Measurements from ENCODE around the gene HIP1. TPM values are rescaled to one million over a fixed set of nuclear protein-coding genes. Genes with fewer than 3 reads are reported as not detected.
A peak's percentile ranks its signal among the peaks of the same experiment; 100 is the strongest.
"Not testable (repeated sequence)": the region's sequence is repeated elsewhere in the genome, so short reads cannot be mapped to it uniquely, and the experiment has no call there.

Gene HIP1
- total and polyA plus RNA-seq, 9 donors, result 17.3 to 28.4 (median 23.5) TPM

DNA sequence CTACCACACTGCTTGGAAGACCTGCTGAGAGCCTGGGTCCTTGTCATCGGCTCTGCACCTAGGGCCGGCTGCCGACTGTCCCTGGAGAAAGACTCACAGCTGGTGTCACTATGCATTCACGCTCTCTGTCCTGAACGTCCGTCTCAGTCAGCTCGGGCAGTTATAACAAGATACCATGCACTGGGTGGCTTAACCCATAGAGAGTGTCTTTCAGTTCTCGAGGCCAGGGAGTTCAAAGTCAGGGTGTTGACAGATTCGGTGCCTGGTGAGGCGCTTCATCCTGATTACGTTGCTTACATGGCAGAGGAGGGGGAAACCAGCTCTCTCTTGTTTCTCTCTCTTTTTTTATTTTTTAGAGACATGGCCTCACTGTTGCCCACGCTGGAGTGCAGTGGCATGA lies 155.5 kb downstream of the HIP1 start:
- no peaks in the 10 kb centered on the region for H3K27me3 ChIP-seq (ENCODE audit: control insufficient read depth, insufficient read depth, low read length)
- peaks cover 47% of the 10 kb centered on the region for H3K36me3 ChIP-seq (ENCODE audit: control insufficient read depth, insufficient read depth, low read length)
- H3K4me3 ChIP-seq (ENCODE audit: low read length), result no peak overlapping the region
- 87% methylated on average over 11 of the region's 12 CpGs for WGBS (ENCODE audit: insufficient coverage)
- H3K4me1 ChIP-seq (ENCODE audit: control insufficient read depth, insufficient read depth, low read length), result no peaks in the 10 kb centered on the region
- H3K27ac ChIP-seq (ENCODE audit: low read length), result no peak overlapping the region
- no peak for DNase-seq
- no peaks in the 10 kb centered on the region for H3K9me3 ChIP-seq (replicated peaks; ENCODE audit: control insufficient read depth, low read depth, low read length)

DNA sequence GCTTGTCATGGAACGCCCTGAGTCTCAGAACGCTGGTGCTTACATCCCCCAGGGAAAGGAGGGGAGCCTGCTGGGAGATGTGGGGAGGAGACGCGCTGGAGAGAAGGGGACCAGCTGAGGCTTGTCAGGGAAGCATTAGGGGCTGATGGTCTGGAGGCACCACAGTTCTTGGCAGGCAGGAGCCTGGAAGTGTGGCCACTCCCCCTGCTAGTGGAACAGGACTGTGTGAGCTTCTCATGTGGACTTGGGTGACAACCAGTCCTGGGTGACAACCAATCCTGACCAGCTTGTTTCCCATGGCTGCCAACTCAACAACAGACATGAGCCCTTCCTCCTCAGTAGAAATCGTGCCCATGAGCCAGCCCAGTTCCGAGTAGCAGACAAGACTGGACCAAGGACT lies 158.8 kb downstream of the HIP1 start:
- H3K36me3 ChIP-seq (ENCODE audit: control insufficient read depth, insufficient read depth, low read length), result peaks cover 41% of the 10 kb centered on the region
- no peak for DNase-seq

DNA sequence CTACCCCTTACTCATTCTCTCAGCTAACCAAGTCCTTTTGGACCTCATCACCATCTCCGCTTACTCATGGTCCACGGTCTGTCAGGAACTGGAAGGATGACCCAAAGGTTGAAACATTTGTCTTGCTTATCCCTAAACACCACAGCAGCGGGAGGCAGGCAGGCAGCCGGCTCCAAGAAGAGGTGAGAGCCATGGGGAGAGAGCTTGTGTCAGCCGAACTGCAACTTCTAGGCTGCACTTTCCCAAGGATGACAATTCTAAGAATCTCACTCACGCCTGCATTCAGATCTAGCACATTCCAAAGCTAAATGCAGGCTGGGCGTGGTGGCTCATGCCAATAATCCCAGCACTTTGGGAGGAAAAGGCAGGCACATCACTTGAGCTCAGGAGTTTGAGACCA lies 160.7 kb downstream of the HIP1 start:
- H3K4me3 ChIP-seq (ENCODE audit: low read length), result no peak overlapping the region
- peaks cover 47% of the 10 kb centered on the region for H3K36me3 ChIP-seq (ENCODE audit: control insufficient read depth, insufficient read depth, low read length)
- H3K9me3 ChIP-seq (replicated peaks; ENCODE audit: control insufficient read depth, low read depth, low read length), result no peaks in the 10 kb centered on the region
- no peaks in the 10 kb centered on the region for H3K27me3 ChIP-seq (ENCODE audit: control insufficient read depth, insufficient read depth, low read length)
- peaks cover 8% of the 10 kb centered on the region for H3K4me1 ChIP-seq (ENCODE audit: control insufficient read depth, insufficient read depth, low read length)
- H3K27ac ChIP-seq (ENCODE audit: low read length), result no peak overlapping the region
- 79% methylated on average over 2 of the region's 7 CpGs for WGBS (ENCODE audit: insufficient coverage)
- DNase-seq, result no peak

More for the DNA sequence above, 158.8 kb downstream of the HIP1 start:
- H3K27me3 ChIP-seq (ENCODE audit: control insufficient read depth, insufficient read depth, low read length), result no peaks in the 10 kb centered on the region
- H3K9me3 ChIP-seq (replicated peaks; ENCODE audit: control insufficient read depth, low read depth, low read length), result no peaks in the 10 kb centered on the region
- H3K27ac ChIP-seq (ENCODE audit: low read length), result no peak overlapping the region
- 92% methylated on average over 6 of the region's 6 CpGs for WGBS (ENCODE audit: insufficient coverage)
- H3K4me1 ChIP-seq (ENCODE audit: control insufficient read depth, insufficient read depth, low read length), result peaks cover 8% of the 10 kb centered on the region
- H3K4me3 ChIP-seq (ENCODE audit: low read length), result no peak overlapping the region

- Histone ChIP-seq H3K36me3 (ENCODE audit: control insufficient read depth, insufficient read depth, low read length) (peaks cover 49% of the 10 kb centered on the region), H3K9me3 (replicated peaks; ENCODE audit: control insufficient read depth, low read depth, low read length) (no peaks in the 10 kb centered on the region), H3K27ac (ENCODE audit: low read length) (no peak overlapping the region), H3K4me1 (ENCODE audit: control insufficient read depth, insufficient read depth, low read length) (peaks cover 15% of the 10 kb centered on the region), H3K27me3 (ENCODE audit: control insufficient read depth, insufficient read depth, low read length) (no peaks in the 10 kb centered on the region), H3K4me3 (ENCODE audit: low read length) (no peak overlapping the region)
- WGBS (ENCODE audit: insufficient coverage), result 27% methylated on average over 11 of the region's 13 CpGs
- DNase-seq, result peak; percentile 42
These were observed 163.1 kb downstream of the HIP1 start for GRCh38 chr7:75575488-75576121.

DNA sequence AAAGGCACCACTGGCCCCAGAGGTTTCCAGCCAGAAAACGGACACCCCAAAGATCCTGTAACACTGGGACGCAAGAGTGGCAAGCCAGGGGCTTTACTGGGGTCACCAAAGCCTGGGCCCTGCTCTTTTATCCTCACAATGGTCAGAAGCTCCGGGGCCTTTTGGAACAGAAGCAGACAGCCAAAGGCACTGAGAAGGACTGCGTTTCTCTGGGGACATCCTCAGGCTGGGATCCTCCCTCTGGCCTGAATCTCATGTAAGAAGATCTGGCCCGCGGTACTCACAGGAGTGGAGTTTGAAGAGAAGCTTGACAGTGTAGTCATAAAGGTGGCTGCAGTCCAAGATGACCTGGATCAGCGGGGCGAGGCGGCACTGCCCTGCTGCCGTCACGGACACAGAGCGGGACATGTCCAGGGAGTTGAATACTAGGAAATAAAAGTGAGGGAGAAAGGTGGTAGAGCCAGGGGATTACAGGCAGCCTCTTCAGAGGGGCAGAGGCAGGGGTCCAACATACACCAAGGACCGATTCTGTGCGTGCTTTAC lies 165.2 kb downstream of the HIP1 start:
- Histone ChIP-seq H3K4me3 (ENCODE audit: low read length) (no peak overlapping the region), H3K36me3 (ENCODE audit: control insufficient read depth, insufficient read depth, low read length) (peaks cover 36% of the 10 kb centered on the region), H3K4me1 (ENCODE audit: control insufficient read depth, insufficient read depth, low read length) (peaks cover 15% of the 10 kb centered on the region), H3K27me3 (ENCODE audit: control insufficient read depth, insufficient read depth, low read length) (no peaks in the 10 kb centered on the region), H3K27ac (ENCODE audit: low read length) (no peak overlapping the region), H3K9me3 (replicated peaks; ENCODE audit: control insufficient read depth, low read depth, low read length) (no peaks in the 10 kb centered on the region)
- WGBS (ENCODE audit: insufficient coverage), result 92% methylated on average over 12 of the region's 14 CpGs
- no peak for DNase-seq

GRCh38 chr7:75572814-75573213 lies 165.9 kb downstream of the HIP1 start:
- Histone ChIP-seq H3K27me3 (ENCODE audit: control insufficient read depth, insufficient read depth, low read length) (no peaks in the 10 kb centered on the region), H3K4me1 (ENCODE audit: control insufficient read depth, insufficient read depth, low read length) (peaks cover 15% of the 10 kb centered on the region), H3K27ac (ENCODE audit: low read length) (no peak overlapping the region), H3K9me3 (replicated peaks; ENCODE audit: control insufficient read depth, low read depth, low read length) (no peaks in the 10 kb centered on the region), H3K36me3 (ENCODE audit: control insufficient read depth, insufficient read depth, low read length) (peaks cover 37% of the 10 kb centered on the region), H3K4me3 (ENCODE audit: low read length) (no peak overlapping the region)
- 72% methylated on average over 11 of the region's 11 CpGs for WGBS (ENCODE audit: insufficient coverage)
- no peak for DNase-seq

- H3K4me3 ChIP-seq (ENCODE audit: low read length), result no peak overlapping the region
- peak; percentile 28 for DNase-seq
- no peak overlapping the region for H3K27ac ChIP-seq (ENCODE audit: low read length)
- H3K4me1 ChIP-seq (ENCODE audit: control insufficient read depth, insufficient read depth, low read length), result peaks cover 15% of the 10 kb centered on the region
- 58% methylated on average over 5 of the region's 5 CpGs for WGBS (ENCODE audit: insufficient coverage)
- H3K36me3 ChIP-seq (ENCODE audit: control insufficient read depth, insufficient read depth, low read length), result peaks cover 39% of the 10 kb centered on the region
- H3K27me3 ChIP-seq (ENCODE audit: control insufficient read depth, insufficient read depth, low read length), result no peaks in the 10 kb centered on the region
- no peaks in the 10 kb centered on the region for H3K9me3 ChIP-seq (replicated peaks; ENCODE audit: control insufficient read depth, low read depth, low read length)
These were observed 166.3 kb downstream of the HIP1 start for GRCh38 chr7:75572396-75572795.

DNA sequence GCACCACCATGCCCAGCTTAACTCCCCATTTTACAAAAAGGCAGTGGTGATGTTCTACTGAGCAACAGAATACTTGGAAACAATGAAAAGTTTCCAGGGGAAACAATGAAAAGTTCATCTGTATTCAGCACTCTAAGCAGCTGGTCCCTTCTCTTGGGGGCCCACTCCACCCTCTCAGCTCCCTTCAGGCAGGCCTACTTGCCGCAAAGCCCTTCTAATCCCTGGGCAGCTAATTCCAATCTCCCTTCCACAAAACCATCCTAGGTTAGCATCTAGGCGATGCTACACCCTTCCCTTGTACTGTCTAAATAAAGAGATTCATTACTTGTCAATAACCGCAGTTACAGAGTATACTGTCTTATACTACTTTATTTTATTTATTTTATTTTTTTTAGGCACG lies 167.5 kb downstream of the HIP1 start:
- H3K36me3 ChIP-seq (ENCODE audit: control insufficient read depth, insufficient read depth, low read length), result peaks cover 45% of the 10 kb centered on the region
- H3K4me1 ChIP-seq (ENCODE audit: control insufficient read depth, insufficient read depth, low read length), result peaks cover 15% of the 10 kb centered on the region
- no peaks in the 10 kb centered on the region for H3K27me3 ChIP-seq (ENCODE audit: control insufficient read depth, insufficient read depth, low read length)
- H3K4me3 ChIP-seq (ENCODE audit: low read length), result no peak overlapping the region
- no peak overlapping the region for H3K27ac ChIP-seq (ENCODE audit: low read length)
- no peak for DNase-seq
- H3K9me3 ChIP-seq (replicated peaks; ENCODE audit: control insufficient read depth, low read depth, low read length), result no peaks in the 10 kb centered on the region
- 60% methylated on average over 1 of the region's 4 CpGs for WGBS (ENCODE audit: insufficient coverage)

GRCh38 chr7:75569629-75570282 lies 169.0 kb downstream of the HIP1 start:
- DNase-seq, result peak; percentile 64
- Histone ChIP-seq H3K4me1 (ENCODE audit: control insufficient read depth, insufficient read depth, low read length) (peaks cover 13% of the 10 kb centered on the region), H3K36me3 (ENCODE audit: control insufficient read depth, insufficient read depth, low read length) (peaks cover 55% of the 10 kb centered on the region)
- not testable (repeated sequence) for H3K9me3 ChIP-seq (replicated peaks; ENCODE audit: control insufficient read depth, low read depth, low read length); H3K27me3 ChIP-seq (ENCODE audit: control insufficient read depth, insufficient read depth, low read length); H3K27ac ChIP-seq (ENCODE audit: low read length); H3K4me3 ChIP-seq (ENCODE audit: low read length)
- WGBS (ENCODE audit: insufficient coverage), result 98% methylated on average over 11 of the region's 16 CpGs

- no peaks in the 10 kb centered on the region for H3K9me3 ChIP-seq (replicated peaks; ENCODE audit: control insufficient read depth, low read depth, low read length)
- WGBS (ENCODE audit: insufficient coverage), result 94% methylated on average over 6 of the region's 12 CpGs
- peaks cover 54% of the 10 kb centered on the region for H3K36me3 ChIP-seq (ENCODE audit: control insufficient read depth, insufficient read depth, low read length)
- DNase-seq, result no peak
- H3K4me3 ChIP-seq (ENCODE audit: low read length), result no peak overlapping the region
- H3K27ac ChIP-seq (ENCODE audit: low read length), result no peak overlapping the region
- no peaks in the 10 kb centered on the region for H3K27me3 ChIP-seq (ENCODE audit: control insufficient read depth, insufficient read depth, low read length)
- peaks cover 13% of the 10 kb centered on the region for H3K4me1 ChIP-seq (ENCODE audit: control insufficient read depth, insufficient read depth, low read length)
These were observed 170.7 kb downstream of the HIP1 start for GRCh38 chr7:75567948-75568595.
